GM12891 (cell line): Measurements from ENCODE around the gene CSMD2.

Source experiments
- PAX5 ChIP-seq: IDR thresholded peaks from 2 replicates; pipeline ENCODE4 v1.6.1; 2011; ENCODE audit warnings: low read length, moderate library complexity, mild to moderate bottlenecking; ENCODE audit not compliant: insufficient read depth, severe bottlenecking
- POLR2A ChIP-seq: IDR thresholded peaks from 2 replicates; pipeline ENCODE4 v1.6.1; 2011; ENCODE audit warnings: low read depth, low read length, control low read depth
- POLR2AphosphoS5 ChIP-seq: IDR thresholded peaks from 2 replicates; pipeline ENCODE4 v1.6.1; 2011; ENCODE audit warnings: low read depth, low read length, control low read depth
- POU2F2 ChIP-seq: IDR thresholded peaks from 2 replicates; pipeline ENCODE4 v1.6.1; 2011; ENCODE audit warnings: low read depth, mild to moderate bottlenecking, control low read depth, low read length, moderate library complexity
- SPI1 ChIP-seq: IDR thresholded peaks from 2 replicates; pipeline ENCODE4 v1.6.1; 2011; ENCODE audit warnings: low read depth, low read length, control low read depth
- TAF1 ChIP-seq: IDR thresholded peaks from 2 replicates; pipeline ENCODE4 v1.6.1; 2011; ENCODE audit warnings: low read depth, low read length, control low read depth

DNA sequence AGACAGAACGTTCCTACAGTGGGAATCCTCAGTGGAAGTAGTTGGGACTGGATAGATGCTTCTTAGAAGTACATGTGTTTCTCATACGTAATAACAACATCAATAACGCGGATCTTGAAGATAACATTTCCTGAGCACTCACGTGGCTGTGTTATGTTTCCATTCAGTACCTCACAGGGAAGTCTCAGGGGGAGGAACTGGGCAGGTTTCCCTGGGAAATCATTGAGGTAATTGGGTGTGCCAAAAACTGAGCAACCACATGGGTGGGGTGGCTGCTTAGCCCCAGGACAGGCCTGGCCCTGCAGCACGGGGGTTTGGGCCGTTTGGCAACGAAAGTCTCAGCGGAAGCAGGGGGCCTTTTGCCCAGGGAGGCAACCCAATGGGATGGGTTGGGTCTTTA lies 558.8 kb downstream of the CSMD2 start:
- TF ChIP-seq POLR2AphosphoS5, result no peak
- TF ChIP-seq POLR2A, result no peak
- no peak for TF ChIP-seq TAF1
- no peak for TF ChIP-seq SPI1
- no peak for TF ChIP-seq PAX5
- no peak for TF ChIP-seq POU2F2
